HG02938 (cell line): Measurements from ENCODE around the gene AGAP1.

Source experiments
- ATAC-seq: cut with Tn5 transposase; IDR thresholded peaks from one replicate; pipeline ENCODE4 v1.9.1; 2021; ENCODE audit warnings: mild to moderate bottlenecking, moderate library complexity; ENCODE audit not compliant: unreplicated experiment

Gene AGAP1

GRCh38 chr2:235897992-235898391, 404.1 kb downstream of the AGAP1 start:
- no peak for ATAC-seq

DNA sequence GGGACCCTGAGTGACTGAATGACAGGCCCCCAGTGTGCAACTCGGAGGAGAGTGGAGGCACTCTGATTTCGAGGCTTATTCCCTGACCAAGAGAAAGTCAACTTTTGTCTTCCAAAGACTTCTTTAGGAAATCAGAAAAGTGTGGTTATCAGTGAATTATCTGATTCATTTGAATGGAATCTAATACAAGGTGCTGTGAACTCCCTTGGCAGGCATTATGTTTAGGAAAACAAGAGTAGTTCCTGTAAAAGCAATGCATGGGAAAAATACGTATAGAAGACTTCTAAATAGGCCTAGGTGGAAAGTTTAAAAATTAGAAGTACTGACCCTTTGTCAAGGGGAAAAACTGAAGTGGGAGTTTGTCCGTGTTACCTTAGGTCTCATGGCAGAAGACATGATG, 404.9 kb downstream of the AGAP1 start:
- ATAC-seq: no peak

GRCh38 chr2:235900631-235901030, 406.8 kb downstream of the AGAP1 start:
- no peak for ATAC-seq

DNA sequence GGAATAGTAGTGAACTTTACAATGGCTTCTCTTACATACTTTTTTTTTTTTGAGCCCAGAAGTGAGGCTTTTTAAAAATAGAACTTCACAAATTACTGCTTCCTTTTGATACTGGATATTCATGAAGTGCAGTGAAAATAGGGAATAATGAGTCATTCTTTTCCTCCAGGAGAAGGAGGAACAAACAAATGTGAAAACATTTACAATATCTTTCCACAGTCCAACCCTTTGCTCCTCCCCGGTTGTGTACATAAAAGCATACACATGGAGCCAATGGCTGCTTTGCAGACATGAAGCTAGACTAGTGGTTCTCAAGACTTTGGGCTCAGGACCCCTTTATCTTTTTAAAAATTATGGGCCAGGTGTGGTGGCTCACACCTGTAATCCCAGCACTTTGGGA, 407.4 kb downstream of the AGAP1 start:
- no peak for ATAC-seq

GRCh38 chr2:235903782-235904584, 410.1 kb downstream of the AGAP1 start:
- no peak for ATAC-seq

- ATAC-seq: no peak
Measured at GRCh38 chr2:235904585-235904931, 410.7 kb downstream of the AGAP1 start.

- peak; percentile 92 for ATAC-seq
Measured at GRCh38 chr2:235908826-235909225, 415.0 kb downstream of the AGAP1 start.

GRCh38 chr2:235909358-235909757, 415.5 kb downstream of the AGAP1 start:
- no peak for ATAC-seq

DNA sequence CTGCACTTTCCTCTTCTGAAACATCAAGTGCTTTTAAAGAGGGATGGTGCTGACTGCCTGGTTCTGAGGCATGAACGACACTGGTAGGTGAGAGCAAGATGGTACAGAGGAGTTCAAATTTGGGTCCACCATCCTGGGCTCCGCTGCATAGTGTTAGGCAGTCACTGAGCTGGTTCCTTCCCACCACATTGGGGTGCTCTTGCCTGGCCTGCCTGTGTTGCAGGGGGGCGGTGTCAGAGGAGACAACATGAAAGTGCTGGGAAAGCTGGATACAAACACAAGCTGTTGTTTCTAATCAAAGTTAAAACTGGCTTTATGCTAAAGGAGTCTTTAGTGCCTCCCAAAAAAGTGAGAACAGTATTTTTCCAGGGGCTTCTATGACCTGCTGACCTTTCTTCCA, 416.2 kb downstream of the AGAP1 start:
- ATAC-seq: no peak

DNA sequence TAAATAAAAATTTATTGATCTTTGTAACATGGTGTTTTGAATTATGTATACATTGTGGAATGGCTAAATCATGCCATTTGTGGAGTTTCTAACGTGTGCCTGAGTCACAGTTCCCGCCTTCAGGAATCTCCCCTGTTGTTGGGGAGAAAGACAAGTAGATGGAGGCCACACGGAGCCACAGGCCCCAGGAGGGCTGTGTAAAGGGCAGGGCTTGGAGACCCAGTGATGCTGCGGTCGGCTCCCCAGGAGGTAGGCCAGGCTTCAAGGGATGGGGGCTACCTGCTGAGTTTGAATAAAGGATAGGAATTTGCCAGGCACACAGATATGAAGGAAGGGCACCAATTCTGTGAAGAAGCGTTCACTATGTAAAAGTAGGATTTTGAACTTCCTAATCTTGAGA, 417.3 kb downstream of the AGAP1 start:
- ATAC-seq: no peak

- no peak for ATAC-seq
Measured at GRCh38 chr2:235911633-235912233, 417.9 kb downstream of the AGAP1 start.

GRCh38 chr2:235914756-235915155, 420.9 kb downstream of the AGAP1 start:
- ATAC-seq: no peak

GRCh38 chr2:235917506-235917905, 423.7 kb downstream of the AGAP1 start:
- ATAC-seq: no peak

- no peak for ATAC-seq
Measured at GRCh38 chr2:235918876-235919275, 425.0 kb downstream of the AGAP1 start.

DNA sequence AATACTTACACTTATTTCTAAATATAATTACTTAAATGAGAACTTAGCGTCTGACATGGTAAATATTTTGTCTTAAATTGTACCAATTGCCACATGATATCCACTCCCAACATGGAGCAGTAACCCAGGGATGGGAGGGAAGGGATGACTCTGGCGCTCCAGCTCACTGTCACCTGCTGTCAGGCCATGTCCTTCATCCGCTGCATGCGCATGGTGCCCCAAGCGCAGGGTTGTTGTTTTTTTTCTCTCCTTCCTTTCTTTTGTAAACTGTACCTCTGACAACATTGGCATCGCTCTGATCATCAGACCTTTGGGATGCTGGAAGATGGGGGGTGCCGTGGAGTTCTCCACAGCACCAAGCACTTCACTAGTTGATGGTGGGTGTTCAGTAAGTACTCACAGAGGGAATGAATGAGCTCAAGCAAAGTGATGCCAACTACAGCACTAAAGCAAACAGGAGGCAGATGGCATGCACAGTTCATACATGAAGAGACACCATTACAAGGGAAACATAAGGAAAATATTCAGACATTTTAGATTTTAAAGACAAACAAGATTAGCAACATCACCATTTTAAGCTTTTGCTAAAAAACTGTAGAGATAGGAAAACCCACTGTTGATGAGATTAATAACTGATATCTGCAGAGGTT, 426.5 kb downstream of the AGAP1 start:
- ATAC-seq: no peak

- no peak for ATAC-seq
Measured at GRCh38 chr2:235921508-235922191, 427.8 kb downstream of the AGAP1 start.

DNA sequence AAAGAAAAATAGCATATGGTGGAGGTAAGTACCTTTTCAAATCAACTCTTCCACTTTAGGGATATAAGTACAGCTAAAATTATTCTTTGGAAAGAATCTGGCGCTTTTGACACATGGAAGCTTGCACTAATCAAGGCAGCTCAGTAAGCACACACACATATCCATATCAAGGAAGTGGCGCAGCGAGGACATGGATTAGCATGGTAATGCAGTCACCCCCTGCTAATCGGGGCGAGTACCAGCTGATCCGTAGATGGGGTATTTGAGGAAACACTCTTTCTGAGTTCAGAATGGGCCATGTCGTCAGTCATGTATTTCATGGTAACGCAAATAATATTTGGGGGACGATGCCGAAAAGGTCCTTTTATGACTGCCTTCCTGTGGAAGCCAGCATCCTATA, 429.0 kb downstream of the AGAP1 start:
- no peak for ATAC-seq

GRCh38 chr2:235923859-235924674, 430.2 kb downstream of the AGAP1 start:
- no peak for ATAC-seq

DNA sequence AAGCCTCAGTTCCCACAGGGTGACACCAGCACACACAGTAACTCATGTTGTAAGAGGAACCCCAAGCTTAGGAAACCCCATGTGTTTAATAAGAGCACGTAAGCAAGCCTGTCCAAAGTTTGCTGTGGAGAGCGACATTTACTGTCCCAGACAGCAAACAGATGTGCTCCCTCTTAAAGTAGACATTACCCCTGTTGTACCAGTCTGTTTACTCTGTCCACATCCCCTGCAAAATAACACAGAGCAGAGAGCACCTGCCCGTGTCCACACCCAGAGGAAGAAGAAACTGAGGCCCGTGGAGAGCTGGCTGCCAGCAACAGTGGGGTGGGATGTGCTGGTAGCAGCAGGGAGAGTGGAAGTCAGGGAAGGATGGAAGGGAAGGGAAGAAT, 430.8 kb downstream of the AGAP1 start:
- no peak for ATAC-seq

- no peak for ATAC-seq
Measured at GRCh38 chr2:235925250-235925919, 431.5 kb downstream of the AGAP1 start.
